K562 (cell line): Measurements from ENCODE around the gene MEFV. TPM values are rescaled to one million over a fixed set of nuclear protein-coding genes. Genes with fewer than 3 reads are reported as not detected.

ENCODE experiments used
- CBX3 ChIP-seq, 2 experiments: IDR thresholded peaks; 1 replicate in 1 of 2; 2 replicates in 1 of 2; pipeline ENCODE4 v1.6.1; 2012; ENCODE audit warnings: inconsistent platforms in 2 of 2, low read length in 2 of 2, borderline replicate concordance in 1 of 2, control low read depth in 1 of 2
- CSDE1 ChIP-seq, 2 experiments: fragments of 450-650 bp; IDR thresholded peaks; 2 replicates each; pipeline ENCODE4 v1.6.1; 2016; ENCODE audit warnings: mild to moderate bottlenecking in 1 of 2
- DMBX1 ChIP-seq: fragments of 250-450 bp; sonication (Bioruptor Pico); IDR thresholded peaks from 2 replicates; pipeline ENCODE4 v1.8.0; 2022; ENCODE audit warnings: inconsistent platforms, mild to moderate bottlenecking, moderate library complexity, borderline replicate concordance
- FOXM1 ChIP-seq, 2 experiments: fragments of 450-650 bp in 1 of 2; sonication (generic) in 1 of 2; formaldehyde crosslinking in 1 of 2; IDR thresholded peaks; 2 replicates each; pipeline versions ENCODE4 v1.6.1 to v1.9.0; 2017 to 2022; ENCODE audit warnings: low read depth in 2 of 2, mild to moderate bottlenecking in 2 of 2, missing genetic modification reagents in 1 of 2, moderate library complexity in 1 of 2
- HEY1 ChIP-seq: fragments of 250-450 bp; sonication (Bioruptor Pico); IDR thresholded peaks from 2 replicates; pipeline ENCODE4 v1.5.0; 2020; ENCODE audit warnings: mild to moderate bottlenecking, moderate library complexity, borderline replicate concordance
- IFI16 ChIP-seq: fragments of 250-450 bp; sonication (Bioruptor Pico); IDR thresholded peaks from 2 replicates; pipeline ENCODE4 v2.1.2; 2022; ENCODE audit warnings: mild to moderate bottlenecking, inconsistent platforms
- LCOR ChIP-seq: sonication (generic); formaldehyde crosslinking; IDR thresholded peaks from 2 replicates; pipeline ENCODE4 v1.8.0; 2022; ENCODE audit warnings: mild to moderate bottlenecking, missing genetic modification reagents
- LEF1 ChIP-seq: fragments of 450-650 bp; IDR thresholded peaks from 2 replicates; pipeline ENCODE4 v1.6.1; 2016; ENCODE audit warnings: mild to moderate bottlenecking
- MCM7 ChIP-seq, 2 experiments: fragments of 450-650 bp; IDR thresholded peaks; 2 replicates each; pipeline ENCODE4 v1.6.1; 2016 to 2018
- NUFIP1 ChIP-seq: fragments of 450-650 bp; IDR thresholded peaks from 2 replicates; pipeline ENCODE4 v1.6.1; 2018; ENCODE audit not compliant: partially characterized antibody
- POLR2AphosphoS5 ChIP-seq: IDR thresholded peaks from 2 replicates; pipeline ENCODE4 v1.6.1; 2011; ENCODE audit warnings: mild to moderate bottlenecking, low read depth, low read length, moderate library complexity; ENCODE audit not compliant: control insufficient read depth, insufficient read depth
- RFX7 ChIP-seq: fragments of 250-450 bp; sonication (Bioruptor Pico); IDR thresholded peaks from 2 replicates; pipeline ENCODE4 v1.5.1; 2021; ENCODE audit warnings: mild to moderate bottlenecking
- TOE1 ChIP-seq, 2 experiments: fragments of 450-650 bp in 1 of 2; sonication (generic) in 1 of 2; formaldehyde crosslinking in 1 of 2; IDR thresholded peaks; 2 replicates each; pipeline versions ENCODE4 v1.7.1 to v1.8.0; 2016 to 2022; ENCODE audit warnings: borderline replicate concordance in 2 of 2, mild to moderate bottlenecking in 2 of 2, antibody characterized with exemption in 1 of 2, inconsistent platforms in 1 of 2, low read depth in 1 of 2, missing genetic modification reagents in 1 of 2, moderate library complexity in 1 of 2
- XRCC5 ChIP-seq: fragments of 200-400 bp; formaldehyde crosslinking; IDR thresholded peaks from 2 replicates; pipeline ENCODE4 v1.6.1; 2017; ENCODE audit warnings: low read depth, mild to moderate bottlenecking, low read length
- ZNF316 ChIP-seq: fragments of 450-650 bp; IDR thresholded peaks from 2 replicates; pipeline ENCODE4 v1.6.1; 2016
- polyA plus RNA-seq, 8 experiments: library from polyadenylated mRNA; depleted of rRNA in 4 of 8; stranded (reverse) in 5 of 8; unstranded in 3 of 8; fragments of >200 nt; fragmentation: Nextera tagmentation in 2 of 8; fragmentation: Illumina TruSeq in 1 of 8; extraction: Ambion mirVana in 2 of 8; extraction: Trizol in 1 of 8; gene quantifications; 2 replicates each; pipeline versions ENCODE4 v1.2.1 to v1.2.3, GENCODE V29; 2011 to 2014; ENCODE audit warnings: inconsistent platforms in 1 of 8, missing spikeins in 1 of 8
- total RNA-seq, 7 experiments: library from RNA; depleted of rRNA in 6 of 7; stranded (reverse); fragments of >200 nt in 6 of 7; fragmentation: Illumina TruSeq in 2 of 7; extraction: Trizol in 2 of 7; gene quantifications; 2 replicates each; pipeline versions ENCODE4 v1.2.1 to v1.2.3, GENCODE V29; 2011 to 2021; ENCODE audit warnings: low replicate concordance in 1 of 7
- TF ChIP-seq, protein P1 (sequence below): sonication (generic); formaldehyde crosslinking; IDR thresholded peaks from 2 replicates; pipeline ENCODE4 v1.8.0; 2023; ENCODE audit warnings: mild to moderate bottlenecking, missing genetic modification reagents
- TF ChIP-seq, protein P2 (sequence below): conservative IDR thresholded peaks from 2 replicates; pipeline ENCODE4 v1.6.1; 2011; ENCODE audit warnings: low read depth, mild to moderate bottlenecking, low read length; ENCODE audit not compliant: control insufficient read depth
- TF ChIP-seq, protein P3 (sequence below): fragments of 250-450 bp; sonication (Bioruptor Pico); IDR thresholded peaks from 2 replicates; pipeline ENCODE4 v1.8.0; 2021; ENCODE audit warnings: moderate library complexity, mild to moderate bottlenecking, inconsistent platforms

The MEFV gene
- total and polyA plus RNA-seq, 9 of the 15 experiments (the other 6 are each of a cell fraction or from before 2014, with no cell fraction given), result 0.14 TPM; not detected in 8

DNA sequence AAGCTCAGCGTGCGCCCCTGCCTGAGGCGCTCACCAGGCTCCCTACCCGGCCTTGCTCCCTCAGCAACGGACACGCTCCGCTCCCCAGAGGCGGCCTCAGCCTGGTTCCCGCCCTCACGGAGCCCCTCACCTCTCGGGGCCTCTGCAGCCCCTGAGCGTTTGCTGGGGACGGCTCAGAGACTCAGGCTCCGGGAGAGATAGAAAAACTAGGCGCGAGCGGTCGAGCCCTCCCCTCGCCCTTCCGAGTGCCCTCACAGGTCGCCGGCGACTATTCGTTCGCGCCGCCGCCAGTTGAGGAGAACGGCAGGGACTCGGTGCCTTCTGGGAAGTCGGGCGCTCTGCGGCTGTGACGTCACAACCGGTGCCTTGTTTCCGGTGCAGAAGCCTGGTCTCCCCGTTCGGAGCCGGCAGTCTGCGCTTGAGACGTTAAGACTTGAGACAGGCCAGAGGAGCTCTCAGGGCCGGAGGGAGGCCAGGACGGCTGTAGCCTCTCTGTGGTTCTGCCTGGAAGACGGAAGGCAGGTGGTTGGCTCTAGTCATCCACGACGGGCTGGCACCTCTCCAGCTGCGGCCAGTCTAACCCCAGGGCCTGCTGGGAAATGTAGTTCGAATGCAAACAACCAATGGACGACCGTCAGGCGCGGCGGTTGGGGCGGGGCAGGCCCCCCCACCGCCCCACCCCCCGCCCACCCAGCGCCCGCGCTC is 21.4 kb downstream of the MEFV start, which contains the start of gene ZNF200 (continued):
- 0 out of 3 replicates have a peak, but pooled peaks of 1 of the 2 experiments have one; percentile 10 for TF ChIP-seq CBX3 (IDR thresholded peaks at IDR 0.05; ENCODE audit: borderline replicate concordance in 1 of 2, low read length in 2 of 2)
- TF ChIP-seq, protein P1, sequence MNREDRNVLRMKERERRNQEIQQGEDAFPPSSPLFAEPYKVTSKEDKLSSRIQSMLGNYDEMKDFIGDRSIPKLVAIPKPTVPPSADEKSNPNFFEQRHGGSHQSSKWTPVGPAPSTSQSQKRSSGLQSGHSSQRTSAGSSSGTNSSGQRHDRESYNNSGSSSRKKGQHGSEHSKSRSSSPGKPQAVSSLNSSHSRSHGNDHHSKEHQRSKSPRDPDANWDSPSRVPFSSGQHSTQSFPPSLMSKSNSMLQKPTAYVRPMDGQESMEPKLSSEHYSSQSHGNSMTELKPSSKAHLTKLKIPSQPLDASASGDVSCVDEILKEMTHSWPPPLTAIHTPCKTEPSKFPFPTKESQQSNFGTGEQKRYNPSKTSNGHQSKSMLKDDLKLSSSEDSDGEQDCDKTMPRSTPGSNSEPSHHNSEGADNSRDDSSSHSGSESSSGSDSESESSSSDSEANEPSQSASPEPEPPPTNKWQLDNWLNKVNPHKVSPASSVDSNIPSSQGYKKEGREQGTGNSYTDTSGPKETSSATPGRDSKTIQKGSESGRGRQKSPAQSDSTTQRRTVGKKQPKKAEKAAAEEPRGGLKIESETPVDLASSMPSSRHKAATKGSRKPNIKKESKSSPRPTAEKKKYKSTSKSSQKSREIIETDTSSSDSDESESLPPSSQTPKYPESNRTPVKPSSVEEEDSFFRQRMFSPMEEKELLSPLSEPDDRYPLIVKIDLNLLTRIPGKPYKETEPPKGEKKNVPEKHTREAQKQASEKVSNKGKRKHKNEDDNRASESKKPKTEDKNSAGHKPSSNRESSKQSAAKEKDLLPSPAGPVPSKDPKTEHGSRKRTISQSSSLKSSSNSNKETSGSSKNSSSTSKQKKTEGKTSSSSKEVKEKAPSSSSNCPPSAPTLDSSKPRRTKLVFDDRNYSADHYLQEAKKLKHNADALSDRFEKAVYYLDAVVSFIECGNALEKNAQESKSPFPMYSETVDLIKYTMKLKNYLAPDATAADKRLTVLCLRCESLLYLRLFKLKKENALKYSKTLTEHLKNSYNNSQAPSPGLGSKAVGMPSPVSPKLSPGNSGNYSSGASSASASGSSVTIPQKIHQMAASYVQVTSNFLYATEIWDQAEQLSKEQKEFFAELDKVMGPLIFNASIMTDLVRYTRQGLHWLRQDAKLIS, result no peak; the same call in 1 of the 2 replicates
- peak in 1 of 2 experiments; percentile 71; a peak in 2 of 4 replicates for TF ChIP-seq CSDE1 (IDR thresholded peaks at IDR 0.05)
- no peak for TF ChIP-seq NUFIP1
- TF ChIP-seq LCOR, result peak; percentile 58
- TF ChIP-seq, protein P2, sequence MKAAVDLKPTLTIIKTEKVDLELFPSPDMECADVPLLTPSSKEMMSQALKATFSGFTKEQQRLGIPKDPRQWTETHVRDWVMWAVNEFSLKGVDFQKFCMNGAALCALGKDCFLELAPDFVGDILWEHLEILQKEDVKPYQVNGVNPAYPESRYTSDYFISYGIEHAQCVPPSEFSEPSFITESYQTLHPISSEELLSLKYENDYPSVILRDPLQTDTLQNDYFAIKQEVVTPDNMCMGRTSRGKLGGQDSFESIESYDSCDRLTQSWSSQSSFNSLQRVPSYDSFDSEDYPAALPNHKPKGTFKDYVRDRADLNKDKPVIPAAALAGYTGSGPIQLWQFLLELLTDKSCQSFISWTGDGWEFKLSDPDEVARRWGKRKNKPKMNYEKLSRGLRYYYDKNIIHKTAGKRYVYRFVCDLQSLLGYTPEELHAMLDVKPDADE, result peak; percentile 86; the same call in 1 of the 2 replicates
- TF ChIP-seq MCM7 (IDR thresholded peaks at IDR 0.05), result no peak
- no peak for TF ChIP-seq IFI16 (CRISPR knock-in tag)
- 0 out of 2 replicates have a peak, but pooled peaks have one; percentile 15 for TF ChIP-seq TOE1 (IDR thresholded peaks at IDR 0.05; ENCODE audit: borderline replicate concordance)
- TF ChIP-seq TOE1 (CRISPR knock-in tag; IDR thresholded peaks at IDR 0.05; ENCODE audit: borderline replicate concordance, low read depth), result no peak
- 0 out of 2 replicates have a peak, but pooled peaks have one; percentile 23 for TF ChIP-seq XRCC5
- no peak for TF ChIP-seq LEF1
- peak; percentile 65 for TF ChIP-seq ZNF316
- TF ChIP-seq RFX7 (CRISPR knock-in tag), result no peak
- TF ChIP-seq HEY1 (CRISPR knock-in tag), result no peak
- TF ChIP-seq DMBX1, result peak; percentile 60; the same call in 1 of the 2 replicates
- TF ChIP-seq POLR2AphosphoS5, result peak; percentile 75
- TF ChIP-seq, protein P3, sequence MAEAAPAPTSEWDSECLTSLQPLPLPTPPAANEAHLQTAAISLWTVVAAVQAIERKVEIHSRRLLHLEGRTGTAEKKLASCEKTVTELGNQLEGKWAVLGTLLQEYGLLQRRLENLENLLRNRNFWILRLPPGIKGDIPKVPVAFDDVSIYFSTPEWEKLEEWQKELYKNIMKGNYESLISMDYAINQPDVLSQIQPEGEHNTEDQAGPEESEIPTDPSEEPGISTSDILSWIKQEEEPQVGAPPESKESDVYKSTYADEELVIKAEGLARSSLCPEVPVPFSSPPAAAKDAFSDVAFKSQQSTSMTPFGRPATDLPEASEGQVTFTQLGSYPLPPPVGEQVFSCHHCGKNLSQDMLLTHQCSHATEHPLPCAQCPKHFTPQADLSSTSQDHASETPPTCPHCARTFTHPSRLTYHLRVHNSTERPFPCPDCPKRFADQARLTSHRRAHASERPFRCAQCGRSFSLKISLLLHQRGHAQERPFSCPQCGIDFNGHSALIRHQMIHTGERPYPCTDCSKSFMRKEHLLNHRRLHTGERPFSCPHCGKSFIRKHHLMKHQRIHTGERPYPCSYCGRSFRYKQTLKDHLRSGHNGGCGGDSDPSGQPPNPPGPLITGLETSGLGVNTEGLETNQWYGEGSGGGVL (CRISPR knock-in tag), result no peak
- TF ChIP-seq FOXM1 (IDR thresholded peaks at IDR 0.05; ENCODE audit: low read depth), result 0 out of 2 replicates have a peak, but pooled peaks have one; percentile 18
- 0 out of 2 replicates have a peak, but pooled peaks have one; percentile 45 for TF ChIP-seq FOXM1 (CRISPR knock-in tag; IDR thresholded peaks at IDR 0.05; ENCODE audit: low read depth)
